Left renal cortex interstitium (tissue), 4 donors: ENCODE data around the gene PIK3CD. TPM values are rescaled to one million over a fixed set of nuclear protein-coding genes. Genes with fewer than 3 reads are reported as not detected.
"Not testable (repeated sequence)": the region's sequence is repeated elsewhere in the genome, so short reads cannot be mapped to it uniquely, and the experiment has no call there.

Source experiments
- DNase-seq, 4 donors: peaks; one replicate each; pipeline ENCODE4 v3.0.0-alpha.2; 2013; ENCODE audit warnings: low read depth in 4 of 4, low spot score in 2 of 4, missing footprints in 1 of 4
- polyA plus RNA-seq, 4 donors: library from polyadenylated mRNA; unstranded; fragments of 120-200 nt; gene quantifications; one replicate each; pipeline ENCODE4 v1.2.1, GENCODE V29; 2013; ENCODE audit not compliant: insufficient read length in 4 of 4

Gene PIK3CD
- polyA plus RNA-seq, 4 donors, result 5.9 to 9.6 (median 7.4) TPM

- DNase-seq, result no peak
These were observed 36.5 kb downstream of the PIK3CD start for GRCh38 chr1:9687874-9688582.

- no peak for DNase-seq
These were observed 37.1 kb downstream of the PIK3CD start for GRCh38 chr1:9688599-9688998.

GRCh38 chr1:9689011-9689706 lies 37.6 kb downstream of the PIK3CD start:
- DNase-seq, result no peak

GRCh38 chr1:9689971-9690381 lies 38.4 kb downstream of the PIK3CD start:
- DNase-seq, result no peak

- DNase-seq, result no peak
These were observed 39.0 kb downstream of the PIK3CD start for GRCh38 chr1:9690440-9691107.

DNA sequence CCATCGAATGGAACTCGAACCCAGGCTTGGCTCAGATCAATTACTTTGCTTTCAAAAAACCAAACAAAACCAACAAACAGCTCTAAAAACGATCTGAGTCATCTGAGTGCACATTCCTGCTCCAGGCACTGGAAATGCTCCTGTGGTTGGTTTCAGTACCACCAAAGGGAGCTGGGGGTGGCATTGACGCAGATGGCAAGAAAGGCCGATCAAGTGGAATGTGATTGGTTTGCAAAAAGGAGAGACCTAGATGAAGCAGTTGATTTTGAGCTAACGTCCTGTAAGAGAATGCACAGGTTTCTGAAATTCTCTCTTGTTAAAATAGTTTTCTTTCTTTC lies 39.5 kb downstream of the PIK3CD start:
- DNase-seq, result no peak

DNA sequence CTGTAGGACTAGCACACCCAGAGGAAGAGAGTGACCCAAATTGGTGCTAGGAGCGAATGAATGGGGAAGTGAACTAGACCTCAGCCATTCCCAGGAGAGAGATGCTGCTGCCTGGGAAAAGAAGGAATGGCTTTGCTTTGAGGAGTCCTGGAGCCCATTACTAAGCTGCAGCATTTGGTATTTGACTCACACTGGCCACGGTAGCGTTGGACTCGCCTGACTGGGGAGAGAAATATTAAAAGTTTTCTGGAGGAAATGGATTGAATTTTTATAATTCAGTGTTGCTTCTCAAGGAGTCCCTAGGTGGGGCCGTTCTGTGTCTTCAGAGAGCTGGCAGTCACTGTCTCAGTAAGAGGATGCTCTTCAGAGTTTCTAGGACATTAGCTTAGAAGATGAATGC lies 40.2 kb downstream of the PIK3CD start:
- no peak for DNase-seq

DNA sequence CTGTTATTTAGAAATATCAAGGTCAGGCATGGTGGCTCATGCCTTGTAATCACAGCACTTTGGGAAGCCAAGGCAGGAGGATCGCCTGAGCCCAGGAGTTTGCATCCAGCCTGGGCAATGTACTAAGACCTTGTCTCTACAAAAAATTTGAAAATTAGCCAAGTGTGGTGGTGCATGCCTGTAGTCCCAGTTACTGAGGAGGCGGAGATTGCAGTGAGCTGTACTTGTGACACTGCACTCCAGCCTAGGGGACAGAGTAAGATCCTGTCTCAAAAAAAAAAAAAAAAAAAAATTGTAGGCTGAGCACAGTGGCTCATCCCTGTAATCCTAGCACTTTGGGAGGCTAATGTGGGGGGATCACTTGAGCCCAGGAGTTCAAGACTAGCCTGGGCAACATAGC lies 45.3 kb downstream of the PIK3CD start:
- DNase-seq, result no peak

- no peak for DNase-seq
These were observed 47.8 kb downstream of the PIK3CD start for GRCh38 chr1:9699361-9699760.

- DNase-seq, result no peak
These were observed 48.8 kb downstream of the PIK3CD start for GRCh38 chr1:9700340-9700739.

DNA sequence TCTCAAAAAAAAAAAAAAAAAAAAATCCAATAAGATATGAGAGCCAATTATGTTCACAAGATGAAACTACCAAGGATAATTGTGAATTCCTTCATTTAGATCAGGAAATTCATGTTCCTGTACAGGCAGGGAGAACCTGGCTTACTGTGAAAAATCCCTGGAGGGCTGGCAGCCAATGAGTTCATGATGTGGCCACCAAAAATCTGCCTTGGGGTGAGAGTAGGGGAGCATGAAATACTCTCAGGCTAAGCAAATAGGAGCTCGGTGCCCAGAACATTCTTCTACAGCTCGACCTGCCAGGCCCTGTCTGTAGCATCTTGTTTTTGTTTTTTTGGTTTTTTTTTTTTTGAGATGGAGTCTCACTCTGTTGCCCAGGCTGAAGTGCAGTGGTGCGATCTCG lies 50.1 kb downstream of the PIK3CD start:
- DNase-seq, result no peak

DNA sequence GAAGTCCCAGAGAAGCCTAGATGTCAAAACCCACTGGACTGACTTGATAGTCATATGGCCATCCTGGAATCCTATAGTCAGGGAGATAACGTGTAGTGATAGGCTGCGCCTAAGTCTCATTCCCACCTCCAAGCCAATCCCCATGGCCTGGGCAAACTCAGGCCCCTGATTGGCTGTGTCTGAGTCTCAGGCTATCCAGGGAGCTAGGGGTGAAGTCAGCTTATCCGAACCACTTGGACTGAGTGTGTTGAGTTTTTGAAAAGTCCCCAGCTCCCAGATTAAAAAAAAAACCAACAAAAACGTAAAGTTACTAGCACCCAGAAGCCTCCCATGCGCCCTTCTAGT lies 51.6 kb downstream of the PIK3CD start:
- no peak for DNase-seq

- DNase-seq, result no peak
These were observed 52.1 kb downstream of the PIK3CD start for GRCh38 chr1:9703681-9704080.

- no peak for DNase-seq
These were observed 54.0 kb downstream of the PIK3CD start for GRCh38 chr1:9705337-9706093.

DNA sequence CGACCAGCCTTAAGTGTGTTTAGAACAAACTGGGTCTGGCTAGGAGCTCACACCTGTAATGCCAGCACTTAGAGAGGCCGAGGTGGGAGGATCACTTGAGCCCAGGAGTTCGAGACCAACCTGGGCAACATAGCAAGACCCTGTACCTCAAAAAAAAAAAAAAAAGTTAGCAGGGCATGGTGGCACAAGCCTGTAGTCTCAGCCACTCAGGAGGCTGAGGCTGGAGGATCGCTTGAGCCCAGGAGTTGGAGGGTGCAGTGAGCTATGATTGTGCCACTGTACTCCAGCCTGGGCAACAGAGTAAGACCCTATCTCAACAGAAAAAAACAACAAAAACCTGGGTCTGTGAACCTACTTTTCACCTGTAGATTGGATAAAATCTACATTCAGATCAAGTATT lies 54.6 kb downstream of the PIK3CD start:
- DNase-seq, result no peak

DNA sequence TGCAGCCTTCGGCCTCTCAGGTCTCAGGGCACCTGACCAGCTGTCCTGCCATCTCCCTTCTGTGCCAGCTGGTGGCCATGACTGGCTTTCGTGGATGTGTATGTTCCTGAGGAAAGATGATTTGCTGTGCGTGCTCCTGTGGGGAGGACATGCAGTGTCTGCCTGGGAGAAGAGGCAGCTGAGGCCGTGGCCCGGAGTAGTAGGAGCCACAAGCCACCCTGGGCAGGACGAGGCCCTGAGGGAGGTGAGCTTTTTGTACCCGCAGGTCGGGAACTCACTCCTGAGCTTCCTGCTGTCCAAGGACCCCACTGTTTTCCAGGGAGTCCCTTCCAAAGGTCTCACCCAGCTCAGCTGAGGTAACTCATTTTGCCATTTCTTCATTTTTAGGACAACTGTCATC lies 58.5 kb downstream of the PIK3CD start:
- DNase-seq, result no peak

GRCh38 chr1:9711466-9712020 lies 60.0 kb downstream of the PIK3CD start:
- DNase-seq, result no peak

- DNase-seq, result not testable (repeated sequence)
These were observed 61.2 kb downstream of the PIK3CD start for GRCh38 chr1:9712767-9713166.

GRCh38 chr1:9714257-9714718 lies 62.8 kb downstream of the PIK3CD start:
- DNase-seq, result no peak

DNA sequence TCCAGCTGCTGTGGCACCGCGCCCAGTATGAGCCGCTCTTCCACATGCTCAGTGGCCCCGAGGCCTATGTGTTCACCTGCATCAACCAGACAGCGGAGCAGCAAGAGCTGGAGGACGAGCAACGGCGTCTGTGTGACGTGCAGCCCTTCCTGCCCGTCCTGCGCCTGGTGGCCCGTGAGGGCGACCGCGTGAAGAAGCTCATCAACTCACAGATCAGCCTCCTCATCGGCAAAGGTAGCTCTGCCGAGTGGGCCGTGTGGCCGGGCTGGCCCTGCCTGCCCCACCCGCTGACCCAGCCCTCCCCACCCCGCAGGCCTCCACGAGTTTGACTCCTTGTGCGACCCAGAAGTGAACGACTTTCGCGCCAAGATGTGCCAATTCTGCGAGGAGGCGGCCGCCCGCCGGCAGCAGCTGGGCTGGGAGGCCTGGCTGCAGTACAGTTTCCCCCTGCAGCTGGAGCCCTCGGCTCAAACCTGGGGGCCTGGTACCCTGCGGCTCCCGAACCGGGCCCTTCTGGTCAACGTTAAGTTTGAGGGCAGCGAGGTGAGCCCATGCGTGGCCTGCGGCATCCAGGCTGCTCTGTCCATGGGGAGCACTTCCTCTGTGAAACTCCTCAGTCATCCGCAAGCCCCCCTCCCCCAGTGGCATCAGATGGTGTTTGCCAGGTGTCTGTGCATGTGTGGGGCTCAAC lies 64.2 kb downstream of the PIK3CD start:
- no peak for DNase-seq
